HG03432 (cell line): ENCODE measurements around the gene ATG4C.

Experiments
- ATAC-seq: cut with Tn5 transposase; IDR thresholded peaks from one replicate; pipeline ENCODE4 v1.9.1; 2021; ENCODE audit warnings: mild to moderate bottlenecking, moderate library complexity; ENCODE audit not compliant: unreplicated experiment

ATG4C gene

GRCh38 chr1:62903522-62903921, 119.6 kb downstream of the ATG4C start:
- no peak for ATAC-seq

GRCh38 chr1:62903982-62904855, 120.3 kb downstream of the ATG4C start:
- ATAC-seq = no peak

DNA sequence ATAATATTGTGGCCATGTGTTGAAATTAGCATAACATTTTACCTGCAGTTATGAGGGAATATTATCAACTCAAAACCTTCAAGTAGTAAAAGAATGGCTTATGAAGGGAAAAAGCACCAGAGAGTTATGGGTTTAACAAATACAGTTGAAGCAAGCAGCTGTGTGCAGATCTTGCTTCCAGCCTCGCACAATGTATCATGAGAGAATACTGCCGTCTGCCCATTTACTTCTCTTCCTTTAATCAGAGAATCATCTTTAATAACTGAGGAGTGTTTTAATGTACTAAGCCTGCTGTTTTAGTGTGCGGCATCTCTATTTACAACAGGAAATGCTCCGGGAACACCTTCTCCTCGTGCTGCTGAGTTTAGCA, 120.9 kb downstream of the ATG4C start:
- no peak for ATAC-seq

DNA sequence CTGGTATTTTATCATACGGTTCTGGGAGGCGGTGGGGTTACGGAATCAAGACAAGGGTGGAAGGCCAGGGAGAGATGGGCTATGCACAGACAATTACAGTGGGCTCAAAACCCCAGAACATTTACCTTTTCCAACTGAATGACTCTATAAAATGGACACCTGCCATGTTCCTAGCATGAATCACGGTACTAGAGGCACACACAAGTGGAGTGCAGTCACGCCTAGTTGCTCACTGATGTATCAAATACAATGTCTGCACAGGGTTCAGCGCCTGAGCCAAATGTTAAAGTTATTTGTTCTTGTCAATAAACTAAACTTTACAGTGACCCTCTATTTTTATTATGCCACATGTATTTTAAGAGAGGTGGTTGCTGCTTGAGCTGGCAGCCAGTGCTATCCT, 121.4 kb downstream of the ATG4C start:
- no peak for ATAC-seq

DNA sequence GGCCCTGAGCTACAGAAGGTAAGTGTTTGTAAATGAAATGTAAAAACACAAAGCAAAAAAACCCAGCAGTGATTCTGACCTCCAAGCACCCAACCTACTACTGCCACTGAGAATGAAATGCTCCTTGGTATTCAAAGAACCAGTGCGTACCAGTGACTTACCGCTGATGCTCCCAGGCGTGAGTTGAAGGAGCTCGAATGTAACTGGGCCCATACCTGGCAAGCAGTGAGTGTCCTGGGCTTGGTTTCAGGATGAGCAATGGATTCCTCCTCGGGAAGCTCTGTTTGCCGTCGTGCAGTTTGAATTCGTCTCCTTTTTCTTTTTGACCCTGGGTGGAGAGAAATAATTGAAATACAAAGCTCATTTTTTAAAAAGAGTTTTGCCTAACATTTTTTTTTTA, 121.9 kb downstream of the ATG4C start:
- ATAC-seq = no peak

- ATAC-seq = no peak
These were observed 122.5 kb downstream of the ATG4C start for GRCh38 chr1:62906428-62906886.

DNA sequence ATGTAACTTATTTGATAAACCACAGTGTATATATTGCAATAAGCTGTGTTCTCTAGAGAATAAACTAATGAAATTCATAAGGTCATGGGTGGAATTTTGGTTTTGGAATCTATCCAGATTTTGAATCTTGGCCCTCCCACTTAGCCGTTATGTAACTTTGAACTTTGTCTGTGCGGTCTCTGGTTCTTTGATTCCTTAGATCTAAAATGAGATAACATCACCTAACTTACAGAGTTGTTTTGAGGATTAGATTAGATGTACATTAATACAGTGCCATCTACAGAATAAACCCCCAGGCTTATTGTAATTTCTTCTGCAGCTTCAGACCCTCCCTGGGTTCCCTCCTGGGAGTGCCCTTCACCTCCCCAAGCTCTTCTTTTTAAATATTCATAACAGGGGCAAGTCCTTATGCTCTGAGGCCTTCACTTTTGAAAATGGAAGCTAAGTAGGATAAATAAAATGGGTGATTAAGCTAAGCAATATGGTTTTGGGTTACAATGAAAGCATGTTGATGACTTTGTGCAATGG, 124.3 kb downstream of the ATG4C start:
- ATAC-seq = no peak

DNA sequence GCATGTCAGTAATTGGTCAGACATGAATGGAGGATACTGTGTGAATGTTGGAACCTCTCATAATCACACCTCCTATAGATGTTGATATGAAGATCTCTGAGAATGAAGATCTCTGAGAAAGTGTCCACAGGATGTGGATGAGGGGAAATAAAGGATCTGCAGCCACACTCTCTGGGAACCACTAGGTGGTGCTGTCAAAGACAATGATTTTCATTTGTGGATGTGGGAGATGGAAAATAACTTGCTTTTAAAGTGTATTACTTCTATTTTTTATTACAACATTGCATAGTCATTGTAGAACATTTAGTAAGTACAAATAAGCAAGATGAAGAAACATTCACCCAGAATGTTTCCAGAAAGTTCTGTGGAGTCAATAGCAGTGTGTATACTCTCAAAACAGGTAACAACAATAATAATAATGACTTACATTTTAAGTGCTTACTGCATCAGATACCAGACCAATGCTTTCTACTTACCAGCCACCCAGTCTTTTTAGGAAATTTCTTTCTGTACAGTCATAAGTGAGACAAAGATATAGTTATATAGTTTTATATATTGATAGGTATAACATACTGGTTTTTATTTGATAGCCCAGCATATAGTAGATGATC, 128.2 kb downstream of the ATG4C start:
- ATAC-seq = no peak
